Fibroblast of skin of left biceps (primary cell): ENCODE results near the gene SFPQ.
"Not testable (repeated sequence)": the region's sequence is repeated elsewhere in the genome, so short reads cannot be mapped to it uniquely, and the experiment has no call there.

Experiments used
- DNase-seq, 2 experiments: peaks; one replicate each; pipeline ENCODE4 v3.0.0-alpha.2; 2013; ENCODE audit warnings: low read depth in 2 of 2

Gene SFPQ

DNA sequence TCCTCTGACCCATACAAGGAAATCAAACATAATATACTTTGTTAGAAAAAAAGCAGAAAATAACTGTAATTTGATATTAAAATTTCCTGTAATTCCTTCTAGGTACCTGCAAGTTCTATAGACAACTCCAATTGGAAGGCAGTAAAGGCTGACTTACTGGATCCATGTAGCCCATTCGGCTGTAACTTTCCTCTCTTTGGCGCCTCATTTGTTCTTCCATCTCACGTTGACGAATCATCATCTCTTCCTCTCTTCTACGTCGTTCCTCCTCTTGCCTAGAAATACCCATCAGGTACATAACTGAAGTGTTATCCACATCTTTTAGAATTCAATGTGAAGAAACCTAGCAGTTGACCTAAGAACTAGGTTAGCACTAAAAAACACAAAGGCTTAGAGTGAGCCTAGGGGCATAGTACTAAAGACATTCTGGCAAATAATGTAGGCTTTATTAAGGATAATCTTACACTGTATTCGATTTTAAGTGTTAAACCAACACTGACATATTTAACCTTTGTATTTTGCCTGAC is 5.1 kb downstream of the SFPQ start:
- no peak for DNase-seq

DNA sequence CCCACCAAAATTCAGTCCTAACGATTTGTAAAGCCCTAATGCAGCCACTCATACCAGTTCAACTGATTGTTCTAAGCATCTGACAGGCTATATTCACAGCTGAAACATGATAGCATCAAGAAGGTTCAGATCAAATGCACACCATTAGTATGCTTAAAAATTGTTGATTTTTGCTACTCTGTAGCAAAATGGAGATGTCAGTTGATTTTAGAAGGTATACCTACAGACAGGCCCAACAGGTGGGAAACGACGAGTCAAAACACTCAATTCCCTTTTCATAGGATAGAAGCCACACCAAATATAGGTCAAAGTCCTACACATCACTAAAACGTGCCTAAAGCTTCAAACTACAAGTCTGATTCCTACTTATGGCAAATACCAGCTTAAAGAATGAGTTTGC is 6.7 kb downstream of the SFPQ start:
- DNase-seq, result no peak

DNA sequence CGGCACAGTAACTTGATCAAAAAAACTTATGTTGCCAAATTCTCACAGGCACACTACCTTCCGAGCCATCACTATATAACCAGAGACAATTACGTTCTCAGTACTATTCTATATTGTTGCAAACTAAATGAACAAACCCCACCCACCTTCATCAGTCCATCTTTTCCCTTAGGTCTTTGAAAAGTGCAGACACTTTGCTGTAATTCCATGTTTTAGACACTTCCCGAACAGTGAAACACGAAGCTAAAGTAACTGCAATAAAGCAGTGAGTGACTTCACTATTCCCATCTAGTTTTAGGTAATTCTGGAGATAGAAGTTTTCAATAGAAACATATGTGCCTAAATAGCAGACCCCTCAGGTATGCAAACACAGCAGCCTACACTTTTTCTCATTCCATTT is 7.7 kb downstream of the SFPQ start:
- no peak for DNase-seq

DNA sequence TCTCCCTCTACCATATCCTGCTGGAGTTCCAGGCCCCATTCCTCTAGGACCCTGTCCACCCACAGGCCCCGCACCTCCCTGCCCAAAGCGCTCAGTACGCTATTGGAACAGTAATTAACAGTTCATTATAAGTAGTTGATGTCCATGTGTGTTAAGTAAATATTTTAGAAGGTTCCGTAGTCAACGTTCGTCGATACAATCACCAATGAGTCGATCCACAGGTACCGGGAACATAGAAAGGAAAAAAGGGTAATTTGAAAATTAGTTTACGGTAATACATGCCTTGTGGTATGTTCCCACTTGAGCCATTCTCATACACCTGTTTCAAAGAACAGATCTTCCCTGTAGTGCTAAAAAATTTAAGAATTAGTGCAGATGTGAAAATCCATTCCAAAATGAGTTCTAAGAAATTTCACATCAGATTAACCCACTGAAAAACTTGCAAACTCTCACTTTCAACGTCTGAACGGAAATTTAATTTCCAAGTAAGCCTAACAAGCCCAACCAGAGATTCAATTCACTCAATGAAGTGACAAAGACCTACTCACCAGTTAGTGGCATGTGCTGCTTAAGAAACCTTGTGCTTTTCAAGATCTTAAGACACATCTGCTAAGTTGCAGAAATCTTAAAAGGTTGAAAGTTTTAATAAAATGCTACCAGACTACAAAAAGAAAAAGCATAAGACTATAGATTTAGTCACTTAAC is 8.3 kb downstream of the SFPQ start:
- no peak for DNase-seq

DNA sequence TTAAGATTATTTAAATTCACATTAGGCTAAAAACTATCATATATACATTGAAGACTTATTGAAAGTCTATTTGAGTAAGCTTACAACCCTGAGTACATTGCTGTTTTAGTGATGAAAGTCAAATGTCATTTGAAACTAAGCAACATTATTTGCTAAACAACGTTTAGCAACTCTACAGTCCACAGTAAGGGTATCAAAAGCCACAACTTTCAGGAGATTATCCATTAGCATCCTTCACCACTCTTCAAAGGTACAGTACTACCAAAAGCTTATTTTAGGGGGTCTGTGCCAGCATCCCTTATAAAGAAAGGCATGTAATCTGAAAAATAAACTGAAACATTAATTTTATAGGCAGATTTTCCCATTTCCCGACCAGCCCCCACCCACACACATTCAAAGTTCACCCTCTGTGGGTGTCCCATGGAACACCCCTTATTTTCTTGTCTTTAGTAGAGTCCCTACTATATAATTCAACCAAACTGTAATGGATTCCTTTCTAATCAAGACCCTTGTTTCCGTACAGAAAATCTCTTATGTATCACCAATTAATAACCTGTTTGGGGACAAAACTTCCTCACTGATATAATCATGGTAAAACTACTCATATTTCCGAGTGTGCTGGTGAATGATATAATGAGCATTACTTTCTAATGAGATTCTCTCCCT is 11.0 kb downstream of the SFPQ start:
- DNase-seq, result no peak

DNA sequence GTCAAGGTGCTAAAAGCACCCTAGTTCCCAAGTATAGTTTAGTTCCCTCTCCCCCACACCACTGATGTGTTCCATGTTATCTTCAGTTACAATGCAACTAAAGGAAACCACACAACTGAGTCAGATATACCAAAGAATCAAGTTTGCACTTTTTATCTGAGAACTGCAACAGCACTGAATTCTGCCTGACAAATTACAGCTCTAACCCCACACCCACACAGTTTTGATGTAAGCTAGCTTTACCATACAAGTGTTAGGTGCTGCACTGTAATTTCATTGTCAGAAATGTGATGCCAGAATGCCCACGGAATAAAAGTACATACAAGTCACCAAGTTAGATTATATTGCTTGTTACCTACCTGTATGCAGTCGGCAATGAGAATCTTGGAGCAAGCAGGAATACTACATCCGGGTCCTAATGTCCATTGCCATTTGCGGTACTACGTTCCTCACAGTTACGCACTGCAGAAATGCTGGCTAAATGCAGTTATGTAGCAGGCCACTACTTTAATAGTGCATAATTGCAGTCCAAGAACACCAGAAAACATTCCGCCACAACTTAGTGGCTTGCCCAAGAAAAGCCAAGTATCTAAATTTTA is 12.1 kb downstream of the SFPQ start:
- no peak for DNase-seq

DNA sequence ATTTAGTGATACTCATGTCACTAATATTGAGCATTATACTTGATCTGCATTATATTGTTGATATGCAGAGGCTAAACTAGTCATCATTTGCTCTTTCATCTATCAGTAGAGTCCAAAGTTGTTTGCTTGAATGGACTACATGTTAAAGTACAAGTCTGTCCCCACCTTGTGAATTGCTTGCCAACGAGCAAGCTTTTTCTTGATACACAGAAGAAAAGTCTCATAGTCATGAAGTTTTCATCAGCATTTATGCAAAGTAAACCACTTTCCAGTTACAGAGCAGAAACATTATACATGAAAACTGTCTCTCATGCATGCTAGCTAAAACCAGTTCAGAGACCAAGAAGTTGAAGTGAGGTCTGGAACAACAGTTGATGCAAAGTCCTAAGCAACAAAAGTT is 13.0 kb downstream of the SFPQ start:
- DNase-seq, result no peak

DNA sequence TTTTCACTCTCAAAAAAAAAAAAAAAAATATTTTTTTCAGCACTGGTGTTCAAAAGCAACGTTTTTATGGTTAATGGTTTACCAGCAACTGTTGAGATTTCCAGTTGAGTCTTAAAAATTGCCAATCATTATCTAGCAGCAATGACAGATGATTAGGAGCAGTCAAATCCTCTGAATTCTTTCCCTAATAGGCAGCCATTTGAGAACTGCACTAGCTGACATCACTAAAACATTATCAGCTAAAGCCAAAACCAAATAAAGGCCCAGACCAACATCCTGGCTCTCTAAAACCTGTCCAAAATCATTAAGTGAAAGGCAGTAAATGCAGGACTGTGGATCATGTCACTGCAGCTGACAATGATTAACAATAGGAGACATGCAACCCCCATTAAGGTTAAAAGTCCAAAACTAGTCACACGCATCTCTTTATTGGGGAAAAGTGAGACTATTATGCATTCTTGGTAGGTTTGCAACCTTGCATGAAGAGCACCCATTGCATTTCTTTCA is 14.0 kb downstream of the SFPQ start:
- DNase-seq, result no peak

DNA sequence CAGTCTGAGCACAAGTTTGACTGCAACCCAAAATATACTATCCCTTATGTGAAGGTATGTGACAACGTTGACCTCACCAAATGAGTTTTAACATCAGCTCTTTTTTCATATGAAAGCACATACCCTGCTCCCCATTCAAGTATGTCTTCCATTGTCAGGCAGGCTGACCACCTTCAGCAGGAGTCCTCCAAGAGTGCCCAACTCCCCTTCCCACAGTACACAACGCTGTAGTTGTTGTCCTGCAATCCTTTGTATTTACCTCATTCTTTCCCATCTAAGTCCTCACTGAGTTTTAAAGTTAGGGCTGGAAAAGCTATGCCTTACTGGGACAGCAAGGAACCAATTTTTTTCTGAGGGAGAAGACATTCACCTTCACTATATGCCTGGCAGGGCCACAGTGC is 14.7 kb downstream of the SFPQ start:
- no peak for DNase-seq

DNA sequence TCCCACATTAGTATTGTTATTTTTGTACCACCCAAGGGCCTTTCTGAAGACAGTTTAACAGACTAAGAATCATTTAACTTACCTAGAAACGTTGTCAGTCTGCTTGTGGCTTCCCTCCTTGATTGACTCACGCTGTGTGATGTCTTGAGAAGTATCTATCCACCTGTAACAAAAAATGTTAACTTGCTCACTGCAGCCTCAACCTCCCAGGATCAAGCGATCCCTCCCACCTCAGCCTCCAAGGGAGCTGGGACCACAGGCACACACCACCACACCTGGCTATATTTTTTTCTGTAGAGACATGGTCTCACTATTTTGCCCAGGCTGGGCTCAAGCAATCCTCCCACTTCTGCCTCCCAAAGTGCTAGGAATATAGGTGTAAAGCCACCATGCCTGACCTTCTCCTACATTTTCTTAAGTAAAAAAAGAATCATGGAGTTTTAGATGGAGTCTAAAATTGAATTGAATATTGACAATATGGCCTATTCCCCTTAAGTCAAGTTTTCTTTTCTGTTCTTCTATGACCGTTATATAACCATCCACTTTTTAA is 15.6 kb downstream of the SFPQ start:
- no peak for DNase-seq

DNA sequence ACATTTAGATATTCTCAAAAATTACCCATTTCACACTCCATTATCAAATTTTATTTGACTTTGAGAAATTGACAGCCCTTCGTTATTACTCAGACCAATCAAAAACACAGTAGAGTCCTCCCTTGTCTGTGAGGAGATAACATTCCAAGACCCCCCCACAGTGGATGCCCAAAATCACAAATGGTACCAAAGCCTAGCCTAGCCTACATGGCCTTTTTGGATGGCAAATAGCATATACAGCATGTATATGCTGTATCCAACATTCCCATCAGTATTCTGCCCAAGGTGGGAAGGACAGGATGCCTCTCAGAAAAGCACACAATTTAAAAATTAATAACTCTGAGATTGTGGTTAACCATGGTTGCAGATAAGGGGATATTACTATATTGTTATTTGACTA is 17.3 kb downstream of the SFPQ start:
- DNase-seq, result no peak

DNA sequence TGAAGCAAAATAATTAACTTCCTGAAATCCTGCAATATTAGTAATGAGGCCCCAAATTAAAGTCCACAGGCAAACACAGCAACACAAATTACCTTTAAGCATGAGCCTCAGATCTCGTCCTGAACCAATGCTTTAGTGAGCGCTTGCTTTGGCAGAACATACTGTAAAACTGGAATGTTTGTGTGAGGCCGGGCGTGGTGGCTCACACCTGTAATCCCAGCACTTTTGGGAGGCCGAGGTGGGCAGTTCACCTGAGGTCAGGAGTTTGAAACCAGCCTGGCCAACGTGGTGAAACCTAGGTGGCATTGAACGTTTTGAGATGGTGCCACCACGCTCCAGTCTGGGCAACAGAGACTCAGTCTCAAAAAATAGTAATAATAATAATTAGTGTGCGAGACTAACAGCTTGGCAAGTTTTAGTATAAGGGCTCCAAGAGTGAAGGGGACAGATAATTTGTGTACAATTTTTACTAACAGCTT is 17.8 kb downstream of the SFPQ start:
- DNase-seq, result no peak

DNA sequence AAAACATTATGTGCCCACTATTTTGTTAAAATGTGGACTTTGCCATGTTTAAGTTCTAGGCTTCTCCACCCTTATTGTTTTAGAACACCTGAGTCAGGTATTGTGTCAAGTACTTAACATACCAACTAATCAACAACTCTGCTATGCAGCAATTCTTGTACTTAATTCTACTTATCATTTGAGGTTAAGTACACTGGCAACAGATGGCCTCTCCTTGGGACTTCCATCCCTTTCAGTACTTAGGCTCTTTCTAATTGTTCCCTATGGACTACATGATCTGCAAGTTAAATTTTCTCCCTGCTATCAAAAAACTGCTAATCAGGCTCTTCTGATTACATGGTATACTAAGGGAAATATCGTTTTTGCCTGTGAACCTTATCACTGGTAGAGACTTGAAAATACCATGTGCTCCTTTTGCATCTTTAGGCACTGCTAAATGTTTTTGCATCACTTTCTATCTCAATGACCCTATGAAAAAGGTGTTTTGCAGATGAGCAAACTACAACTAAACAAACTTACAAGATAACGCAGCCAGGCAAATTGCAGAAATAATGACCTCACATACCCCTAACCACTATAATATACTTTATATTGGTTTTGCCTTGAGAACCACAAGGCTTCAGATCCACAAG is 18.9 kb downstream of the SFPQ start:
- no peak for DNase-seq

DNA sequence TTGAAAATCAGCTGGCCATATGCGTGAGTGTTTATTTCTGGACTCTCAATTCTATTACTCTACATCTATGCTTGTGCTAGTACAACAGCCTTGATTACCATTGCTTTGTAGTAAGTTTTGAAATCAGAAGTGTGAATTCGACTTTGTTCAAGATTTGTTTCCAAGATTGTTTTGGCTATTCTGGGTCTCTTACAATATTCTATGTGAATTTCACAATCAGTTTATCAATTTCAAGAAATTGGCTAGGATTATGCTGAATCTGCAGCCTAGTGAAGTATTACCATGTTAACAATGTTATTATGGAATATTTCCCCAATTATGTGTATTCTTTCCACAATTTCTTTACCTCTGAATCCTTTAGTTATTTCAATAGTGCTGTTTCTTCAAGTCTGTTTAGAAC is 19.5 kb downstream of the SFPQ start:
- no peak for DNase-seq

DNA sequence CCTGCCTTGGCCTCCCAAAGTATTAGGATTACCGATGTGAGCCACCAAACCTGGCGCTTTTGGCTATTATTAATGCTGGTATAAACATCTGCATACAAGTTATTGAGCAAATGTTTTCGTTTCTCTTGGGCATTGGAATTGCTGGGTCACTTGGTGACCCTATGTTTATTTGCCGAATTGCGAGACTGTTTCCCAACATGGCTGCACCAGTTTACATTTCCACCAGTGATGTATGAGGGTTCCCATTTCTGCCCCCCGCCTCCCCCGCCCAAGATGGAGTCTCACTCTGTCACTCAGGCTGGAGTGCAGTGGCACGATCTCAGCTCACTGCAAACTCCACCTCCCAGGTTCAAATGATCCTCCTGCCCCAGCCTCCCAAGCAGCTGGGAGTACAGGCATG is 20.9 kb downstream of the SFPQ start:
- no peak for DNase-seq

DNA sequence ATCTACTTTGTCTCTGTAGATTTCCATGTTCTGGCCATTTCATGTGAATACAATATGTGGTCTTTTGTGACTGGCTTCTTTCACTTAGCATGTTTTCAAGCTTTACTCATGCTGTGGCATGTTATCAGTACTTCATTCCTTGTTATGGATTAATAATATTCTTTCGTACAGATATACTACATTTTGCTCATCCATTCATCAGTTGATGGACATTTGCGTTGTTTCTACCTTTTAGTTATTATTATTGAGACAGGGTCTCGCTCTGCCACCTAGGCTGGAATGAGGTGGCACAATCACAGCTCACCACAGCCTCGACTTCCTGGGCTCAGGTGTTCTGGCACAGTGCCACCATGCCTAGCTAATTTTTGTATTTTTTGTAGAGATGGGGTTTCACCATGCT is 21.4 kb downstream of the SFPQ start:
- DNase-seq, result no peak

DNA sequence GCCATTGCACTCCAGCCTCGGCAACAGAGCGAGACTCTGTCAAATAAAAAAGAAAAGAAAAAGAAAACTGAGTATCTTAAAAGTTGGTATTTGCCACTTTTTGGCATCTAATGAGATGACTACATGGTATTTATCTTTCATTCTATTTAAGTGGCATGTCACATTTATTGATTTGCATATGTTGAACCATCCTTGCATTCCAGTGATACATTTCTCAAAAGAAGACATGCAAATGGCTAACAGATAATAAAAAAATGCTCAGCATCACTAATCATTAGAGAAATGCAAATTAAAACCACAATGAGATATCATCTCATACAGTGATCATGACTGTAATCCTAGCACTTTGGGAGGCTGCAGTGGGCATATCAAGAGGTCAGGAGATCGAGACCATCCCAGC is 28.1 kb downstream of the SFPQ start:
- no peak for DNase-seq

DNA sequence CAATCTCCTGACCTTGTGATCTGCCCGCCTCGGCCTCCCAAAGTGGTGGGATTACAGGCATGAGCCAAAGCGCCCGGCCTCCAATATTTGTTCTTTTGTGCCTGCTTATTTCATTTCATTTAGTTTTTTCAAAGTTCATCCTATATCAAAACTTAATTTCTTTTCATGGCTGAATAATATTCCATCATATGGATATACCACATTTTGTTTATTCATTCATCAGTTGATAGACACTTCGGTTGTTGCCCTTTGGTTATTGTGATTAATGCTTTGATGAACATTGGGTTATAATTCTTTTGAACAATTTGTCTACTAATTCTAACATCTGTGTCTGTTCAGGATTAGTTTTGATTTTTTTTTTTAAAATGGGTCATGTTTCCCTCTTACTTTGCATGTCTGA is 41.7 kb downstream of the SFPQ start:
- no peak for DNase-seq

DNA sequence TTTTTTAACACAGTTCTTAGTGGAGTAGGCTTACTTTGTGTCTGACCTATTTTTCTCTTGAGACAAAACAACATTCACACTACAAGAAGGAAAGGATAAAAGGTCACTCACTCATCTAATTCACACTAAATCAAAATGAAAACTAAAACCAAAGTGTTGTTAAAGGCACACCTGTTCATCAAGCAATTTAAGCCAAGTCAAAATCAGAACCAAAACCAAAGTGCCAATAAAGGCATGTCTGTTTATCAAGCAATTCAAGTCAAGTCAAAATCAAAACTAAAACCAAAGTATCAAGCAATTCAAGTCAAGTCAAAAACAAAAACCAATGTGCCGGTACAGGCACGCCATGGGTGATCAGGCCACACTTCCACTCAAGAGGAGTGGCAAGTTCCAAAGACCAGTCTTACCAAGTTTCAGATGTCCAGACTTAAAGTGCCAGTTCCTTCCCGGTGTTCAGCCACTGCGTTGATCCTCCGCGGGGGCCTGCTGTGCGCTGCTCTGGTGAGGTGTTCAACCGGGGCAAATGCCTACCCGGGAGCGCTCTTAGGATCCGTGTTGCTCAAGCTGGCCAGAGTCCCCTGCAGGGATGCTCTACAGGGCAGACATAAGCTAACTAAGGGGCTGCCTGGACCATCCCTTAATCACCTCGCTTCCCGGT is 46.9 kb downstream of the SFPQ start:
- not testable (repeated sequence) for DNase-seq

DNA sequence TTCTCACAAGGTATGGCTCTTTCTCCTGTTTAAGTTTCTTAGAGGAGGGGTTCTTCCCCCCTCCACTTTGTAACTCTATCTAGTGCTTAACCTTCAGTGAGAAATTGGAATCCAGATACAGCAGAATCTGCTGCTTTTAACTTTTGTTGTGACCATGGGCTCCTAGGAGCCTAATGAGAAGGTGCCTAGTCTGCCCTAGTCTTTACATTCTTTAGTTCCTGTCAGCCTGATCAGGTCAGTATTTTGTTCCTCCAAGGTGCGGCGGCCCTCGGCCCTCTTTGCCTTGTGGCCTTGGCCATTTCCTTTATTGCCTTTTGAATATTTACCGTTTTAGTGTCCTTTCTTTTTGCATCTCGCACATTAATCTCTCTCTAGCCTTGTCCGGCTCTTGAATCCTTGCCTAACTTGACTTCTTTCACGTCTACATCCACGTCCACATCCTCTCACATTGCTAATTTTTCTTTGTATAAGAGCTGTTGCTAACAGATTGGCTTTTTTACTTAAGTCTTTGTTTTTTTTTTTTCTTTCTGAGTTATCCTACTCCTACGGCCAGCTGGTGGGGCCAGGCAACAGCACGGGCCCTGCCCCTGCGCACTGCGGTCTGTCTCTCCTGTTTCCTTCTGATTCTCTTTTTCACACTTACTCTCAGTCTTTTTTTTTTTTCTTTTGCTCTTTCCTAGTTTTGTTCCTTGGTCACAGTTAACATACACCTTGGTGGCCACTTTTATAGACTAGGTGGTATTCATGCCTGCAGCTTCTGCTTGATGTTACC is 49.0 kb downstream of the SFPQ start:
- no peak for DNase-seq

DNA sequence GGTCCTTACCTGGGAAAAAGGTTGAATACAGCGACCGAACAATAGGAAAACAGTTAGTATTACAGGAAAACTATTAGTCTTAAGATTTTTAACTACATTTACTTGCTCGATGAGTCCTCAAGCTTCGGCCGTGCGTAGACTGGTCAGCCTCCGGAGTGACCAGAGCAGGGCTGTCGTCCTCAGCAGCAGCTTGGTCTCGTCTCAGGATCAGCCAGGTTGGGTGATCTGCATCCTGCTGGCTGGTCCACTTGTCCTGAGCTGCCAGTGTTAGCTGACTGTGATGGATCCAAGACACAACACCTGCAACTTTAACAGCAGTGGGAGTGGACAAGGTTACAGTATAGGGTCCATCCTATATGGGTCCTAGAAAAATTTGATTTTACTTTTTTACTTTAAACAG is 50.2 kb downstream of the SFPQ start:
- not testable (repeated sequence) for DNase-seq
